Measurements from ENCODE around the gene PDE4C. TPM values are rescaled to one million over a fixed set of nuclear protein-coding genes. Genes with fewer than 3 reads are reported as not detected.

The PDE4C gene
- 2.5 and 3.7 TPM in 2 replicates for total RNA-seq (2013; cell fraction: nucleolus; rRNA removed)
- total RNA-seq (2014; rRNA removed) (0.28 and 1.1 TPM in 2 replicates), total RNA-seq (2014; rRNA removed; fragmentation: Illumina TruSeq; extraction: Trizol) (0.14 and 0.40 TPM in 2 replicates), total RNA-seq (2021) (0.27 and 0.67 TPM in 2 replicates), polyA plus RNA-seq (2011; rRNA removed) (0.19 and 0.43 TPM in 2 replicates), polyA plus RNA-seq (2014; fragmentation: Illumina TruSeq; extraction: Trizol) (0.15 TPM in 1 of 2 replicates, not detected in the other), polyA plus RNA-seq (2014; fragmentation: Nextera tagmentation; extraction: Ambion mirVana) (under 1 TPM; 0.08 to 0.13 TPM), polyA plus RNA-seq (2014; rRNA removed) (0.27 and 0.73 TPM in 2 replicates), polyA plus RNA-seq (2016; fragmentation: Nextera tagmentation; extraction: Ambion mirVana) (under 1 TPM; 0.13 to 0.47 TPM), polyA minus RNA-seq (2011; rRNA and poly(A)+ RNA removed) (0.41 TPM in 1 of 2 replicates, not detected in the other), Bru-seq, nascent RNA (not detected), BruChase-seq, experiment 1, labeled RNA remaining after a 6-hour chase (not detected), BruChase-seq, experiment 2, labeled RNA remaining after a 2-hour chase (percentile 22 among the genes with signal in this experiment)
- polyA plus RNA-seq (2011; ENCODE audit: low read depth), result 0.26 TPM
- 0.25 and 0.42 TPM in 2 replicates for polyA plus RNA-seq (2011; cell fraction: cytosol; rRNA removed)
- polyA plus RNA-seq (2011; cell fraction: nucleus; rRNA removed), result 1.5 and 2.3 TPM in 2 replicates
- polyA plus RNA-seq (2012), result 0.43 and 0.52 TPM in 2 replicates
- not detected in 2 replicates for polyA minus RNA-seq (2011; cell fraction: cytosol; rRNA and poly(A)+ RNA removed)
- polyA minus RNA-seq (2011; cell fraction: nucleus; rRNA and poly(A)+ RNA removed), result 0.48 and 1.3 TPM in 2 replicates
- long read RNA-seq, experiment 1, result 0 reads
- long read RNA-seq, experiment 2, result 0 reads

GRCh38 chr19:18225702-18226468 lies at the start of gene PDE4C:
Gene PDE4C (minus strand): TSS chr19:18226438. CDS start chr19:18226415, 23 bp downstream.
- no TSS peak for BruUV-seq (replicated peaks)
- Histone ChIP-seq H3K36me3 (ENCODE audit: control insufficient read depth in 2 of 2, insufficient read depth in 2 of 2, low read length in 1 of 2) (no peaks in the 10 kb centered on the region), H3K27ac (ENCODE audit: control insufficient read depth, insufficient read depth) (no peak within 1 kb of the TSS), H3K27me3 (replicated peaks in 1 of 2; ENCODE audit: control insufficient read depth in 2 of 2, insufficient read depth in 2 of 2, low read length in 1 of 2) (peaks cover 0 to 3% of the 10 kb centered on the region in 2 experiments; a peak in 2 of 4 replicates), H3K9ac (ENCODE audit: control insufficient read depth, insufficient read depth, low read length) (no peak within 1 kb of the TSS), H2AFZ (ENCODE audit: control insufficient read depth, low read depth, low read length) (no peak within 1 kb of the TSS), H3K4me1 (ENCODE audit: control insufficient read depth, insufficient read depth, low read length) (peaks cover 19% of the 10 kb centered on the region), H3K9me3 (replicated peaks; ENCODE audit: control insufficient read depth, insufficient read depth, low read length) (no peaks in the 10 kb centered on the region; the same call in 2 of the 3 replicates), H4K20me1 (ENCODE audit: control insufficient read depth, insufficient read depth) (no peaks in the 10 kb centered on the region), H3K79me2 (ENCODE audit: control insufficient read depth, insufficient read depth, low read length) (no peaks in the 10 kb centered on the region), H3K4me3 (no peak within 1 kb of the TSS), H3K4me2 (ENCODE audit: control insufficient read depth, insufficient read depth) (peak within 1 kb of the TSS; percentile 25)
- ATAC-seq (no peak), DNase-seq (ENCODE audit: low read depth, low spot score) (no peak), FAIRE-seq (no peak)
- POLR2A ChIA-PET, result interaction anchor here (0.6 to 1.4 kb wide), 2 partner anchors 21 to 118 kb away, joined by 3 to 5 read pairs; no protein-coding TSS in a partner anchor
- TF ChIP-seq BRCA1 (IDR thresholded peaks at IDR 0.05; ENCODE audit: low read depth, low read length) (no peak), SIN3A (IDR thresholded peaks at IDR 0.05; ENCODE audit: low read depth, low read length) (no peak), MYB (IDR thresholded peaks at IDR 0.05; ENCODE audit: borderline replicate concordance, low read depth, low read length) (no peak), RUNX3 (IDR thresholded peaks at IDR 0.05; ENCODE audit: low read length) (no peak), CEBPB (IDR thresholded peaks at IDR 0.05; ENCODE audit: borderline replicate concordance in 1 of 2, low read depth in 2 of 2, low read length in 2 of 2) (no peak), MEF2A (IDR thresholded peaks at IDR 0.05; ENCODE audit: insufficient read depth, low read depth, low read length) (no peak), EED (IDR thresholded peaks at IDR 0.05; ENCODE audit: low read depth) (no peak), ZNF687 (IDR thresholded peaks at IDR 0.05) (no peak), ESRRA (IDR thresholded peaks at IDR 0.05; ENCODE audit: low read length) (no peak)
- SMC1A ChIA-PET (ENCODE audit: uncharacterized antibody, unreplicated experiment), result no interaction called here
- intact Hi-C loops (cut with micrococcal nuclease; ENCODE audit: unreplicated experiment), result no loop called here
- CTCF ChIA-PET, result interaction anchor here (0.6 to 2.9 kb wide), 3 partner anchors 21 to 368 kb away, joined by 3 to 17 read pairs (median 3); no protein-coding TSS in a partner anchor
- RAD21 ChIA-PET (ENCODE audit: unreplicated experiment), result no interaction called here
- 6% methylated on average over 34 of the region's 51 CpGs for WGBS (ENCODE audit: insufficient coverage, insufficient replicate concordance, low lambda C conversion rate, missing lambda C conversion rate)
- in situ Hi-C loops (cut with MboI), result no loop called here
